ENCODE measurements around the gene BAG1. TPM values are rescaled to one million over a fixed set of nuclear protein-coding genes. Genes with fewer than 3 reads are reported as not detected.

The BAG1 gene
- total RNA-seq, 1 experiment from 2014 or later: 52.7 TPM

DNA sequence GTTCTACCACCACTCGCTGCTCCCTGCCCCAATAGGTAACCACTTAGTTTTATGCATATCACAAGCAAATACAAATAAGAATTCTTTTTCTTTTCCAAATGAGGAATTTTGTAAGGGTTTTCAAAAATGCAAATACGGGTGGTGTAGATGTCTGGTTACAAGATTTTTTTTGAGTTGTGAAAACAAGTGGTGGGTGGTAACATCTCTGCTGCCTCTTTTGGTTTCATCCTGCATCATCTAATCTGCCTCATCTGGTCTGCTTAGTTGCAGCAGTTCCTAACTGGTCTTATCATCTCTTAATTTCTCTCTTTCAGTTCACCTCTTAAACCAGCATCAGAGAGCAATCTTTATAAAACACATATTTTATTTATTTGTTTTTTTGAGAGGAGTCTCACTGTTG lies 31.1 kb upstream of the BAG1 start:
- peaks cover 60% of the 10 kb centered on the region for H3K36me3 ChIP-seq (ENCODE audit: insufficient read depth, low read length, poor library complexity, severe bottlenecking)
- POLR2A ChIA-PET (ENCODE audit: low non-redundant PET): no interaction called here
- CTCF ChIA-PET: no interaction called here

DNA sequence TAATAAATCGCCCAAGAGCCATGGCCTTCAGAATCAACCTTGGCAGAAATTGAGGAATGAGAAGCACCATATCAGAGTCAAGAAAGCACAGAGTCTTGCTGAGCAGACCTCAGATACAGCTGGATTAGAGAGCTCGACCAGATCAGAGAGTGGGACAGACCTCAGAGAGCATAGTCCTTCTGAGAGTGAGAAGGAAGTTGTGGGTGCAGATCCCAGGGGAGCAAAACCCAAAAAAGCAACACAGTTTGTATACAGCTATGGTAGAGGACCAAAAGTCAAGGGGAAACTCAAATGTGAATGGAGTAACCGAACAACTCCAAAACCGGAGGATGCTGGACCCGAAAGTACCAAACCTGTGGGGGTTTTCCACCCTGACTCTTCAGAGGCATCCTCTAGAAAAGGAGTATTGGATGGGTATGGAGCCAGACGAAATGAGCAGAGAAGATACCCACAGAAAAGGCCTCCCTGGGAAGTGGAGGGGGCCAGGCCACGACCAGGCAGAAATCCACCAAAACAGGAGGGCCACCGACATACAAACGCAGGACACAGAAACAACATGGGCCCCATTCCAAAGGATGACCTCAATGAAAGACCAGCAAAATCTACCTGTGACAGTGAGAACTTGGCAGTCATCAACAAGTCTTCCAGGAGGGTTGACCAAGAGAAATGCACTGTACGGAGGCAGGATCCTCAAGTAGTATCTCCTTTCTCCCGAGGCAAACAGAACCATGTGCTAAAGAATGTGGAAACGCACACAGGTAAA lies 30.3 kb upstream of the BAG1 start:
- no TSS peak for BruUV-seq (replicated peaks)
- no peaks in the 10 kb centered on the region for H3K9me3 ChIP-seq (ENCODE audit: low read depth, low read length, poor library complexity, severe bottlenecking)
- intact Hi-C loops (cut with micrococcal nuclease; ENCODE audit: unreplicated experiment): no loop called here
- no peak overlapping the region for H3K27ac ChIP-seq (ENCODE audit: low read depth, low read length, poor library complexity, severe bottlenecking)
- H3K4me3 ChIP-seq (ENCODE audit: low read depth, low read length, poor library complexity, severe bottlenecking): no peak overlapping the region
- DNase-seq (ENCODE audit: low spot score): no peak
- no peaks in the 10 kb centered on the region for H3K27me3 ChIP-seq (replicated peaks; ENCODE audit: insufficient read depth, low read depth, low read length, poor library complexity)
- POLR2A ChIA-PET (ENCODE audit: low non-redundant PET): interaction anchor here (0.6 kb wide), 1 partner anchor 31 kb away, joined by 3 read pairs; no protein-coding TSS in a partner anchor
- peaks cover 8% of the 10 kb centered on the region for H3K4me1 ChIP-seq (ENCODE audit: insufficient read depth, low read length, poor library complexity, severe bottlenecking)
- CTCF ChIA-PET: no interaction called here
- TF ChIP-seq, protein P1, sequence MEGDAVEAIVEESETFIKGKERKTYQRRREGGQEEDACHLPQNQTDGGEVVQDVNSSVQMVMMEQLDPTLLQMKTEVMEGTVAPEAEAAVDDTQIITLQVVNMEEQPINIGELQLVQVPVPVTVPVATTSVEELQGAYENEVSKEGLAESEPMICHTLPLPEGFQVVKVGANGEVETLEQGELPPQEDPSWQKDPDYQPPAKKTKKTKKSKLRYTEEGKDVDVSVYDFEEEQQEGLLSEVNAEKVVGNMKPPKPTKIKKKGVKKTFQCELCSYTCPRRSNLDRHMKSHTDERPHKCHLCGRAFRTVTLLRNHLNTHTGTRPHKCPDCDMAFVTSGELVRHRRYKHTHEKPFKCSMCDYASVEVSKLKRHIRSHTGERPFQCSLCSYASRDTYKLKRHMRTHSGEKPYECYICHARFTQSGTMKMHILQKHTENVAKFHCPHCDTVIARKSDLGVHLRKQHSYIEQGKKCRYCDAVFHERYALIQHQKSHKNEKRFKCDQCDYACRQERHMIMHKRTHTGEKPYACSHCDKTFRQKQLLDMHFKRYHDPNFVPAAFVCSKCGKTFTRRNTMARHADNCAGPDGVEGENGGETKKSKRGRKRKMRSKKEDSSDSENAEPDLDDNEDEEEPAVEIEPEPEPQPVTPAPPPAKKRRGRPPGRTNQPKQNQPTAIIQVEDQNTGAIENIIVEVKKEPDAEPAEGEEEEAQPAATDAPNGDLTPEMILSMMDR (conservative IDR thresholded peaks at IDR 0.05; ENCODE audit: low read depth, low read length): no peak
- TF ChIP-seq EZH2 (IDR thresholded peaks at IDR 0.05; ENCODE audit: borderline replicate concordance, low read depth, low read length, poor library complexity, severe bottlenecking): no peak
- H3K36me3 ChIP-seq (ENCODE audit: insufficient read depth, low read length, poor library complexity, severe bottlenecking): peaks cover 53% of the 10 kb centered on the region

More for the DNA sequence above, 31.1 kb upstream of the BAG1 start:
- DNase-seq (ENCODE audit: low spot score): no peak
- TF ChIP-seq, protein P1 (conservative IDR thresholded peaks at IDR 0.05; ENCODE audit: low read depth, low read length): no peak
- TF ChIP-seq EZH2 (IDR thresholded peaks at IDR 0.05; ENCODE audit: borderline replicate concordance, low read depth, low read length, poor library complexity, severe bottlenecking): no peak
- no peaks in the 10 kb centered on the region for H3K9me3 ChIP-seq (ENCODE audit: low read depth, low read length, poor library complexity, severe bottlenecking)
- BruUV-seq (replicated peaks): no TSS peak
- peaks cover 8% of the 10 kb centered on the region for H3K4me1 ChIP-seq (ENCODE audit: insufficient read depth, low read length, poor library complexity, severe bottlenecking)
- H3K27me3 ChIP-seq (replicated peaks; ENCODE audit: insufficient read depth, low read depth, low read length, poor library complexity): no peaks in the 10 kb centered on the region
- no peak overlapping the region for H3K4me3 ChIP-seq (ENCODE audit: low read depth, low read length, poor library complexity, severe bottlenecking)
- intact Hi-C loops (cut with micrococcal nuclease; ENCODE audit: unreplicated experiment): no loop called here
- no peak overlapping the region for H3K27ac ChIP-seq (ENCODE audit: low read depth, low read length, poor library complexity, severe bottlenecking)

DNA sequence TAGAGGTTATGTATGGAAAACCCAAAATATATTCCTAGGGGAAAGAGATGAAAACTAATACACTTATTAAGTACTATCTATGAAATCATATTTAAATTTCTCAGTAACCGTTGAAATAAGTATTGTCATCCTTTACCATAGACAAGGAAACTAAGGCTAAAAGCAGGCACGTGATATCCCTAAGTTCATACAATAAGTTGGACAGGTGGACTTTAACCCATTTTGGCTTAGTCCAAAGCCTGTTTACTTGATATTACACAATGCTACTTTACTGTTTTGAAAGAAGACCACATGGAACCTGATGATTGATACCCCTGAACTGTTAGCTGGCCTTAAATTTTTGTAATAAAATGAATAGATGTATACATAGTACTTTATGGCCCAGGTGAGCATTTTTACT lies 29.3 kb upstream of the BAG1 start:
- no peaks in the 10 kb centered on the region for H3K9me3 ChIP-seq (ENCODE audit: low read depth, low read length, poor library complexity, severe bottlenecking)
- DNase-seq (ENCODE audit: low spot score): no peak
- H3K4me1 ChIP-seq (ENCODE audit: insufficient read depth, low read length, poor library complexity, severe bottlenecking): peaks cover 8% of the 10 kb centered on the region
- no TSS peak for BruUV-seq (replicated peaks)
- intact Hi-C loops (cut with micrococcal nuclease; ENCODE audit: unreplicated experiment): no loop called here
- ChIA-PET CTCF (no interaction called here), POLR2A (ENCODE audit: low non-redundant PET) (no interaction called here)
- no peaks in the 10 kb centered on the region for H3K27me3 ChIP-seq (replicated peaks; ENCODE audit: insufficient read depth, low read depth, low read length, poor library complexity)
- no peak for TF ChIP-seq EZH2 (IDR thresholded peaks at IDR 0.05; ENCODE audit: borderline replicate concordance, low read depth, low read length, poor library complexity, severe bottlenecking)
- TF ChIP-seq, protein P1 (conservative IDR thresholded peaks at IDR 0.05; ENCODE audit: low read depth, low read length): no peak
- peaks cover 42% of the 10 kb centered on the region for H3K36me3 ChIP-seq (ENCODE audit: insufficient read depth, low read length, poor library complexity, severe bottlenecking)
- no peak overlapping the region for H3K4me3 ChIP-seq (ENCODE audit: low read depth, low read length, poor library complexity, severe bottlenecking)
- H3K27ac ChIP-seq (ENCODE audit: low read depth, low read length, poor library complexity, severe bottlenecking): no peak overlapping the region
